ENCODE results near the gene FABP2. TPM values are rescaled to one million over a fixed set of nuclear protein-coding genes. Genes with fewer than 3 reads are reported as not detected.

The FABP2 gene
- total RNA-seq, 1 experiment from 2014 or later: not detected

- H2AFZ ChIP-seq: no peak overlapping the region
- H3K4me3 ChIP-seq: no peak overlapping the region
- no TSS peak for BruUV-seq (replicated peaks)
- no peak overlapping the region for H3K27ac ChIP-seq
- H3K36me3 ChIP-seq (ENCODE audit: low read depth): no peaks in the 10 kb centered on the region
- H3K9me2 ChIP-seq (ENCODE audit: insufficient read depth): no peaks in the 10 kb centered on the region
- no peak for TF ChIP-seq CTCF (conservative IDR thresholded peaks at IDR 0.05)
- TF ChIP-seq EZH2 (IDR thresholded peaks at IDR 0.05; ENCODE audit: low read depth): no peak
- H3K4me1 ChIP-seq (replicated peaks; ENCODE audit: insufficient read depth): no peaks in the 10 kb centered on the region
- H3K9me3 ChIP-seq (ENCODE audit: insufficient read depth, low read depth): no peaks in the 10 kb centered on the region
- H3K27me3 ChIP-seq (ENCODE audit: insufficient read depth, low read depth): no peaks in the 10 kb centered on the region
- no peaks in the 10 kb centered on the region for H4K20me1 ChIP-seq (ENCODE audit: insufficient read depth)
- no peak overlapping the region for H3K4me2 ChIP-seq
- no peak for DNase-seq
- ChIA-PET POLR2A (ENCODE audit: unreplicated experiment) (no interaction called here), CTCF (no interaction called here)
- intact Hi-C loops (cut with micrococcal nuclease; ENCODE audit: unreplicated experiment): no loop called here
- no peaks in the 10 kb centered on the region for H3F3A ChIP-seq (ENCODE audit: insufficient read depth, low read depth)
- no peaks in the 10 kb centered on the region for H3K79me2 ChIP-seq (ENCODE audit: low read depth)
These were observed 6.8 kb upstream of the FABP2 start for GRCh38 chr4:119328695-119329094.

- TF ChIP-seq EZH2 (IDR thresholded peaks at IDR 0.05; ENCODE audit: low read depth) (no peak), CTCF (conservative IDR thresholded peaks at IDR 0.05) (no peak)
- Histone ChIP-seq H3K4me1 (replicated peaks; ENCODE audit: insufficient read depth) (no peaks in the 10 kb centered on the region), H4K20me1 (ENCODE audit: insufficient read depth) (no peaks in the 10 kb centered on the region), H3K9me2 (ENCODE audit: insufficient read depth) (no peaks in the 10 kb centered on the region), H3K4me3 (no peak overlapping the region), H3K9me3 (ENCODE audit: insufficient read depth, low read depth) (no peaks in the 10 kb centered on the region), H3K36me3 (ENCODE audit: low read depth) (no peaks in the 10 kb centered on the region), H3K79me2 (ENCODE audit: low read depth) (no peaks in the 10 kb centered on the region), H3K27ac (no peak overlapping the region), H2AFZ (no peak overlapping the region), H3K4me2 (no peak overlapping the region), H3K27me3 (ENCODE audit: insufficient read depth, low read depth) (no peaks in the 10 kb centered on the region), H3F3A (ENCODE audit: insufficient read depth, low read depth) (no peaks in the 10 kb centered on the region)
- intact Hi-C loops (cut with micrococcal nuclease; ENCODE audit: unreplicated experiment): no loop called here
- CTCF ChIA-PET: no interaction called here
- DNase-seq: no peak
- POLR2A ChIA-PET (ENCODE audit: unreplicated experiment): interaction anchor here (0.5 kb wide), 1 partner anchor 321 kb away, joined by 5 read pairs; no protein-coding TSS in a partner anchor
- BruUV-seq (replicated peaks): no TSS peak
These were observed 3.9 kb downstream of the FABP2 start for GRCh38 chr4:119317990-119318389.

- no peaks in the 10 kb centered on the region for H4K20me1 ChIP-seq (ENCODE audit: insufficient read depth)
- no peaks in the 10 kb centered on the region for H3K9me2 ChIP-seq (ENCODE audit: insufficient read depth)
- H3K9me3 ChIP-seq (ENCODE audit: insufficient read depth, low read depth): no peaks in the 10 kb centered on the region
- no peaks in the 10 kb centered on the region for H3F3A ChIP-seq (ENCODE audit: insufficient read depth, low read depth)
- no peaks in the 10 kb centered on the region for H3K36me3 ChIP-seq (ENCODE audit: low read depth)
- intact Hi-C loops (cut with micrococcal nuclease; ENCODE audit: unreplicated experiment): no loop called here
- no peak overlapping the region for H3K27ac ChIP-seq
- no peak for DNase-seq
- TF ChIP-seq EZH2 (IDR thresholded peaks at IDR 0.05; ENCODE audit: low read depth) (no peak), CTCF (conservative IDR thresholded peaks at IDR 0.05) (no peak)
- no peak overlapping the region for H2AFZ ChIP-seq
- no peaks in the 10 kb centered on the region for H3K27me3 ChIP-seq (ENCODE audit: insufficient read depth, low read depth)
- H3K79me2 ChIP-seq (ENCODE audit: low read depth): no peaks in the 10 kb centered on the region
- no peak overlapping the region for H3K4me2 ChIP-seq
- ChIA-PET CTCF (no interaction called here), POLR2A (ENCODE audit: unreplicated experiment) (no interaction called here)
- no TSS peak for BruUV-seq (replicated peaks)
- no peak overlapping the region for H3K4me3 ChIP-seq
- no peaks in the 10 kb centered on the region for H3K4me1 ChIP-seq (replicated peaks; ENCODE audit: insufficient read depth)
These were observed 6.9 kb downstream of the FABP2 start for GRCh38 chr4:119315036-119315435.

All from PC-9 (cell line).